Activated T-cell treated with anti-CD3 and anti-CD28 coated beads, Interleukin-2, amount 50 U/mL, for 72 hours (primary cell): ENCODE measurements around the gene CALHM3. TPM values are rescaled to one million over a fixed set of nuclear protein-coding genes. Genes with fewer than 3 reads are reported as not detected.
A peak's percentile ranks its signal among the peaks of the same experiment; 100 is the strongest.

Experiments
- ATAC-seq, 2 donors: fragments of 150-1000 bp; cut with Tn5 transposase; replicated peaks in 1 of 2; 2 replicates each; pipeline ENCODE4 v1.10.0; 2021; ENCODE audit warnings: moderate library complexity in 2 of 2, mild to moderate bottlenecking in 1 of 2
- DNase-seq, 2 donors: peaks; one replicate each; pipeline ENCODE4 v3.0.0; 2021 to 2022; ENCODE audit warnings: mixed read lengths in 1 of 2
- H3K27ac Mint-ChIP-seq: one replicate; pipeline ENCODE4 v1.8.0; 2022; ENCODE audit warnings: mild to moderate bottlenecking, moderate library complexity, mixed read lengths
- H3K27me3 Mint-ChIP-seq: one replicate; pipeline ENCODE4 v1.8.0; 2022; ENCODE audit warnings: low read depth, mixed read lengths
- H3K36me3 Mint-ChIP-seq, 2 donors: one replicate each; pipeline ENCODE4 v1.8.0; 2022; ENCODE audit warnings: mixed read lengths in 2 of 2, mild to moderate bottlenecking in 1 of 2; ENCODE audit not compliant: insufficient read depth in 2 of 2
- H3K4me1 Mint-ChIP-seq: one replicate; pipeline ENCODE4 v1.8.0; 2022; ENCODE audit warnings: low read depth, mixed read lengths
- H3K4me3 Mint-ChIP-seq, 2 donors: one replicate each; pipeline ENCODE4 v1.8.0; 2022; ENCODE audit warnings: mild to moderate bottlenecking in 2 of 2, mixed read lengths in 2 of 2, moderate library complexity in 2 of 2
- H3K9me3 Mint-ChIP-seq, 2 donors: one replicate each; pipeline ENCODE4 v1.8.0; 2022; ENCODE audit warnings: mixed read lengths in 2 of 2
- total RNA-seq, 2 donors: library from RNA; stranded (reverse); gene quantifications; one replicate each; pipeline ENCODE4 v1.2.3, GENCODE V29; 2022

Gene CALHM3
- total RNA-seq, 2 donors from 2014 or later, result not detected

DNA sequence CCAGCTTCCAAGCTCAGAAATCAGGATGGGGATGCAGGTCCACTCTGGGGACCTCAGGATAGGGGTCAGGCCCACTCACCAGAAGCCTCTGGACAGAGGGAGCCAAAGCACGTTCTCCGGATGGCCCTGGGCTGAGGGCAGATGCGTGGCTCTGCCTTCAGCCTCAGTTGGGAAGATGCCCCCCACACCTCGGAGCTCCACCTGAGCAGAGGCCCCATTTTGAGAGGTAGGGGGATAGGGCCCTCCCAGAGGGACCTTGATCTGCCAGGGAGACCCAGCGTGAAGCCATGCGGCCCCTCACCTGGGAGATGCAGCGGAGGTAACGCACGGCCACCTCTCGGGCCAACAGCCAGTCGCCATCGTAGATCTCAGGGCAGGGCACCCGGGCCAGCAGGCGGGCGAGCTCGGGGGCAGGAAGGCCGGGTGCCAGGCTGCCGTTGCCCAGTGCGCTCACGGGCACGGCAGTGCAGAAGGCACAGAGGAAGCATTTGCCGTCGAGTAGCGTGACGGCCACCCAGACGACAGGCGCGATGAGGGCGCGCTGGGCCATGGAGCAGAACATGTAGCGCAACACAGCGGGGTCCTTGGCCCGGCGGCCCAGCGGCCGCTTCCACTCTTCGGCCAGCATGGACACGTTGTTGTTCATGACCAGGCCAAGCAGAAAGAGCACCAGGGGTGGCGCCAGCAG, 21.0 kb downstream of the CALHM3 start:
- Mint-ChIP-seq H3K36me3 (no peaks in the 10 kb centered on the region), H3K4me3 (no peak overlapping the region), H3K9me3 (no peaks in the 10 kb centered on the region), H3K4me1 (peaks cover 6% of the 10 kb centered on the region), H3K27ac (no peak overlapping the region), H3K27me3 (no peaks in the 10 kb centered on the region)
- ATAC-seq (no peak), DNase-seq (no peak)

DNA sequence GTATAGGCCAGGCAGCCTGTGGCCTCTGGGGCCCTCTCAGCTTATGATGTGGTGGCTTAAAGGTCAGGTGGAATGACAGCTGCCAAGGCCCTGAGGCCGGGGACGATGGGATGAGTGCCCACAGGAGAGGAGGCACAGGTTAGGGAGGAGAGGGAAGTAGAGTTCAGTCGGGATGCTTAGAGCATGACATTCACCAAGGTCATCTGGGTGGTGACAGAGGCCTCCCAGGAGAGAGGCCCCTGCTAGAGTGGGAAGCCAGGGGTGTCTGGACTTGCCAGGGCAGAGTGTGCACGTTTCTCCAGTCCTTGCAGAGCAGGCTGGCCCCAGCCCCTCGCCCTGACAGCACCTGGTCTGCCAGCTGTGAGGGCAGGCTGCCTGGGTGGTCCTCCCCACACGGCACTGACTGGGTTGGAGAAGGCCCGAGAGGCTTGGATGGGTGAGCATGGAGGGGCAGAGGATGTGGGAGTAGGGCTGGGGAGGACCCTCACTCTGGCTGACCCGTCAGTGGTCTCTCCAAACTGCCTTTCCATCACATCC, 21.8 kb downstream of the CALHM3 start:
- Mint-ChIP-seq H3K27ac (no peak overlapping the region), H3K4me1 (peaks cover 8% of the 10 kb centered on the region)
- DNase-seq, result no peak

DNA sequence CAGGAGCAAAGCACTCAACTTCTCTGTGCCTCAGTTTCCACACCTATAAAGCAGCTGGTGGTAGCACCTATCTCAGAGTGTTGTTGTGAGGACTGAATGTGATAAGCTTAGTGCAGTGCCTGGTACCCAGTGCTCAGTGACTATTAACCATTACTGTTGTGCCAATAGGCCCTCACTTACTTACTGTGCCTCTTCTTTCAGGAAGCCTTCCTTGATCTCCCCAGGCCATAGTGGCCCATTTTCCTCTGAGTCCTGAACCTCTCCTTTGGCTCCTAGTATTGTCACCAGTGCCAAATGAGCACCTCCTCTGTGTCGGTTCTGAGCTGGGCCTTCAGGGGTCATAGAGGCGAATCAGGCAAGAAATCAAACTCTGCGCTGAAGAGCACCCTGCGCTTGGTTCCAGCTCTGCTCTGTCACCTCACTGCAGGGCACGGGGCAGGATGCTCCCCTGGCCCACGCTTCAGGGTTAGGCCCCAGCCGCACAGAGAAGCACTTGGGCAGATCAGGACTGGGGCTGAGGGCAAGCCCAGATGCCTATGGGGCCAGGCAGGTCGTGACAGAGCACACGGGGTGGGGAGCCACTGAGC, 22.9 kb downstream of the CALHM3 start:
- H3K9me3 Mint-ChIP-seq, result no peaks in the 10 kb centered on the region

More for the DNA sequence above, 21.8 kb downstream of the CALHM3 start:
- no peak for ATAC-seq
- no peaks in the 10 kb centered on the region for H3K9me3 Mint-ChIP-seq
- H3K36me3 Mint-ChIP-seq, result no peaks in the 10 kb centered on the region
- no peak overlapping the region for H3K4me3 Mint-ChIP-seq
- H3K27me3 Mint-ChIP-seq, result no peaks in the 10 kb centered on the region

DNA sequence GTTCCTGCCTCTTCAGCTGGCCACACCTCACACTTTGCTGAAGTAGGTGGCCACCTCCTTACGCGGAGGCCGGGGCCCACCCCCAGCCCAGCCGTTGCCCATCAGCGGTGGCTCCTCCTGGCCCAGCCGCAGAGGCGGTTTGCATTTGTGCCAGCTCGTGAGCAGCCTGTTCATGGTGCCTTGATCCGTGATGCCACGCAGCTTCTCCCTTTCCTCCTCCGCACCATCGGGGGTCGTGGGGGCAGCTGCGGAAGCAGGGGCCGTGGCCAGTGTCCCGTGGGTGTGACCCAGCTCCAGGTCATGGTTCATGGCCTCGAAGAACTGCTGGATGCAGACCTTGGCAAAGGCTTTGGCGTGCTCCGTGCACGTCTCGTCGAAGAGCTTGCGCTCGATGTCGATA, 23.8 kb downstream of the CALHM3 start:
- H3K4me3 Mint-ChIP-seq, result no peak overlapping the region
- H3K27ac Mint-ChIP-seq, result no peak overlapping the region
- ATAC-seq, result no peak
- DNase-seq, result no peak
- no peaks in the 10 kb centered on the region for H3K36me3 Mint-ChIP-seq
- no peaks in the 10 kb centered on the region for H3K9me3 Mint-ChIP-seq
- no peaks in the 10 kb centered on the region for H3K27me3 Mint-ChIP-seq
- H3K4me1 Mint-ChIP-seq, result peaks cover 8% of the 10 kb centered on the region

More for the DNA sequence above, 22.9 kb downstream of the CALHM3 start:
- H3K4me1 Mint-ChIP-seq, result peaks cover 8% of the 10 kb centered on the region
- no peak overlapping the region for H3K27ac Mint-ChIP-seq
- DNase-seq, result no peak
- no peaks in the 10 kb centered on the region for H3K27me3 Mint-ChIP-seq
- H3K36me3 Mint-ChIP-seq, result no peaks in the 10 kb centered on the region
- H3K4me3 Mint-ChIP-seq, result no peak overlapping the region
- ATAC-seq, result no peak

DNA sequence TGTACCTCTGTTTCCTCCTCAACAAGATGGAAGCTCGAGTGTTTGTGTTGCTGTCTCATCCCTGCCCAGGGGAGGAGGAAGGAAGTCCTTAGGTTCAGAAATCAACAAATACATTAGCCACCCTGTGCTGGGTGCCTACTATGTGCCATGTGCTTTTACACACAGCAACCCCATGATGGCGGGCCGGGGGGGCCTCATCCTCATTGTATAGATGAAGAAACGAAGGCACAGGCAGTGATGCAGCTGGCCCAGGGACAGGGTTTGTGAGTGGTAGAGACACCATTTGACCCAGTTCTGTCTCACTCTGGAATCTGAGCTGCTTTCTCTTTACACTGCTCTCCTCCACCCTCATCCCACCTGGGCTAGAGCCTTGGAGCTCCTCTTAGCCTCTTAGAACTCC, 25.0 kb downstream of the CALHM3 start:
- Mint-ChIP-seq H3K4me3 (peak overlapping the region in 1 of 2 donors; percentile 1), H3K36me3 (peaks cover 4 to 7% of the 10 kb centered on the region in 2 donors), H3K9me3 (no peaks in the 10 kb centered on the region), H3K27me3 (no peaks in the 10 kb centered on the region), H3K4me1 (peaks cover 17% of the 10 kb centered on the region), H3K27ac (no peak overlapping the region)
- DNase-seq (no peak), ATAC-seq (no peak)

DNA sequence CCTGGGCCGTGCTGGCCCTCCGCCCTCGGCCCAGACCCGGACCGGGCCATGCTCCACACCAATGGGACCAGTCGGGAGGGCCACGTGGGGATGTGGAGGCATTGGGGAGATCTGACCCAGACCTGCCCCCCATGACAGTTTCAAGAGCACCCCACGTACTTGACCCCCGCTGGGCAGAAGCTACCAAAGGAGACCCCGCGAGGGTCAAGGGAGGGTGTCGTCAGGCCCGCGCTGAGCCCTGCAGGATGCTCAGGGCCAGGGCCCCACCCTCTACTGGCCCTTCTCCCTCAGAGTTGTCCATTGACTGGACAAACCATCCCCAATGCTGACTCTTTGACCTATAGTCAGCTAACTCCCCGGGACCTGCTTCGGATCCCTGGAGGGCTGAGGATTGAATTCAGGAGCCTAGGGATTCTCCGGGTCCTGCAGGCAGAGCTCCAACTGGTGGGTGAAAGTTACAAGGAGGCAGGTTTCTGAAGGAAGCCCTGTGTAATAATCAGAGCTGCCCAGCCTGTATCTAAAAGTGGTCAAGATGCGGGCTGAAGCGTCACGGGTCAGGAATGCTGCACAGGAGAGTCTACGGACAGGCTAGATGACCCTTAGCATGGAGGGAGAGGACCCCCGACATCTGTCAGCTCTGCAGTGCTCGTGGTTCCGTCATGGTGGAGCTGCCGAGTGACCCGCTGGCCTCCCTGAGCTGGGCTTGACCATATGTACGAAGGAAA, 26.4 kb downstream of the CALHM3 start:
- H3K27me3 Mint-ChIP-seq, result no peaks in the 10 kb centered on the region
- H3K4me1 Mint-ChIP-seq, result peaks cover 23% of the 10 kb centered on the region
- no peak for DNase-seq
- H3K36me3 Mint-ChIP-seq, result peaks cover 5 to 10% of the 10 kb centered on the region in 2 donors
- H3K27ac Mint-ChIP-seq, result peak overlapping the region; percentile 79
- no peak for ATAC-seq
- H3K4me3 Mint-ChIP-seq, result peak overlapping the region; percentile 94 to 96
- no peaks in the 10 kb centered on the region for H3K9me3 Mint-ChIP-seq

DNA sequence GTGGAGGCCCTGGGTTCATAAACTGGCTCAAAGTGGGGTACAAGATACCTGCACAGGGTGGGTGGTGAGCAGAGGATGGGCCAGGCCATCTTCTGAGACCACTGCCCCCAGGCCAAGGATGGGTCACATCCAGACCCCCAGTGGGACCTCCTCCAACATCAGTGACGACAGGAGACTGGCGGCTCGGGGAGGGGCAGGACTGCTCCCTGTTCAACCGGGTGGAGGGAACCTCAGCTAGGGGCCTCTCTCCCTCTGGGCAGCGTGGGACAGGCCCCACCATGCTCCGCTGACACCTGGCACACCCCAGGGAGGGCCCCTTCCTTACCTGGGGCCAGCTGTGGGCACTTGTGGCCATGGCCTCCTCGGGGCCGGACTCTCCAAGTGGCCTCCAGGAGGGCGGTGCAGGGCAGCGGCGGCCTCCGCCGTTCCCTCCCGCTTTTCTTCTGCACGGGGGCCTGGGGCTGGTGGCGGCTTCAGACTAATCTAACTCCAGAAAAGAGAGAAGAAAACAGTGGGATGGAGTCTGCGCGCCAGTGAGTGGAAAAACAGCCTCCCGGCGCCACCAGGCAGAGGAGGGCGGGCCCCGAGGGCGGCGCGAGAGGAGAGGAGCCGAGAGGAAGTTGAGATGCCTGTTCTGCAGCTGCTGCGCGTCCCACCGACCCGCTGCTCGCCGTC, 27.1 kb downstream of the CALHM3 start, which contains the start of gene CALHM2:
Gene CALHM2, minus strand, starts transcription at position 540 of the 675 bp plus-strand sequence. CDS start 2,429 bp downstream, outside the sequence.
- peaks cover 23% of the 10 kb centered on the region for H3K4me1 Mint-ChIP-seq
- peak within 1 kb of the TSS; percentile 94 to 96 for H3K4me3 Mint-ChIP-seq
- H3K27ac Mint-ChIP-seq, result peak within 1 kb of the TSS; percentile 79
- DNase-seq, result peak; percentile 68 to 69
- peak; percentile 75 to 83 for ATAC-seq
- no peaks in the 10 kb centered on the region for H3K9me3 Mint-ChIP-seq
- peaks cover 5 to 10% of the 10 kb centered on the region in 2 donors for H3K36me3 Mint-ChIP-seq
- H3K27me3 Mint-ChIP-seq, result no peaks in the 10 kb centered on the region

DNA sequence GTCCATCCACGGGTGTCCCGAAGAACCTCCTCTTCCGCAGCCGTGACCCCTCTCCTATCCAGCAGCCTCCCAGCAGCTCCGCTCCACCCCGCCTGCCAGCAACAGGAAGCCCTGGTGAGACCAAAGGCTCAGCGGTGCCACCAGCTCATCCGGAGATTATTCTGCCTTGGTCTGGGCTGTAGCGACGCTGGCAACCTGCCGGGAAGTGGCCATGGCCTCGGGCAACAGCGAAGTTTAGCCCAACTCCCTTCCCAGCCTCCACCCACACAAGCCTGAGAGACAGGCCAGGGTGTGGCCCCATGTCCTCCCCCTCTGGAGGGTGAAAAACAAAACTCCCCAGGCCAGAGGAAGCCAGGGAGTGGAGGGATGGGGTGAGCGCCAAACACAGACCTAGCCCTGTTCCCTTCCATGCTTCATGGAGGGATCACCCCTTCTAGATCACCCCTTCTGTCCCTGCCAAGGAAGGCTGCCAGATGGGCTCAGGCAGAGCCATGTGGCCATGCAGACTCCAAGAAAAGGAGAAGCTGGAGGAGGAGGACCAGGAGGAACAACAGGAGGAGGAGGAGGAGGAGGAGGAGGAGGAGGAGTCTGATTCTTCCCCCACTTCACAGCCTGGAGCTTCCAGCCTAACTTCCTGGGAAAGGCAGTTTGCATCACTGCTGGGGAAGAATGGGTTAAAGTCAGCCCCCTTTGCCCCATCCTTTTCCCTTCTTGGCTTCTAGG, 27.8 kb downstream of the CALHM3 start:
- Mint-ChIP-seq H3K4me3 (peak overlapping the region; percentile 94 to 96), H3K4me1 (peaks cover 23% of the 10 kb centered on the region), H3K9me3 (no peaks in the 10 kb centered on the region), H3K36me3 (peaks cover 5 to 10% of the 10 kb centered on the region in 2 donors), H3K27ac (peak overlapping the region; percentile 91), H3K27me3 (no peaks in the 10 kb centered on the region)
- DNase-seq (peak; percentile 51 to 61), ATAC-seq (peak; percentile 60 to 75)

DNA sequence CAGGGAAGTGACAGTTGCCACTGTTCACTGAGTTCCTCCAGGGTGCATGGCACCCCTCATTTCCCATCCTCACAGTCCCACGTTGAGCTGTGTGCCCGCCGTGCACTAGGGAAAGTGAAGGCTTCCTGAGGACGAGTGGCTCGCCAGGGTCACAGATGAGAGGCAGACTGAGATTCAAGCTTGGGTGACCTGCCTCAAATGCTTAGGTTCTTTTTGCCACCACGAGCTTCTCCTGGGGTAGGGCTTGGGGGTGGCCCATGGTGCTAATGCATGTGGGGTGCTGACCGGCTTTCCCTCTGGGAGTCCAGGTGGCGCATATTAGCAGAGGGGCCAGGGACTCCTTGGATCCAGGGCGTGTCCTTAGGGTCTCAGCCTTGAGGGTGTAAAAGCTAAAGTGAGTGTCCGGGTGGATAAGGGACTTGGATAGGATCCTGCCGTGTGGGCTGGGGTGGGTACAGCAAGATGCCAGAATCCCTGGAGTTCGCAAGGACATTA, 28.8 kb downstream of the CALHM3 start:
- peaks cover 5 to 10% of the 10 kb centered on the region in 2 donors for H3K36me3 Mint-ChIP-seq
- H3K9me3 Mint-ChIP-seq, result no peaks in the 10 kb centered on the region
- no peaks in the 10 kb centered on the region for H3K27me3 Mint-ChIP-seq
- H3K4me3 Mint-ChIP-seq, result peak overlapping the region; percentile 94 to 96
- DNase-seq (no peak), ATAC-seq (no peak)
- H3K4me1 Mint-ChIP-seq, result peaks cover 23% of the 10 kb centered on the region
- peak overlapping the region; percentile 91 for H3K27ac Mint-ChIP-seq

DNA sequence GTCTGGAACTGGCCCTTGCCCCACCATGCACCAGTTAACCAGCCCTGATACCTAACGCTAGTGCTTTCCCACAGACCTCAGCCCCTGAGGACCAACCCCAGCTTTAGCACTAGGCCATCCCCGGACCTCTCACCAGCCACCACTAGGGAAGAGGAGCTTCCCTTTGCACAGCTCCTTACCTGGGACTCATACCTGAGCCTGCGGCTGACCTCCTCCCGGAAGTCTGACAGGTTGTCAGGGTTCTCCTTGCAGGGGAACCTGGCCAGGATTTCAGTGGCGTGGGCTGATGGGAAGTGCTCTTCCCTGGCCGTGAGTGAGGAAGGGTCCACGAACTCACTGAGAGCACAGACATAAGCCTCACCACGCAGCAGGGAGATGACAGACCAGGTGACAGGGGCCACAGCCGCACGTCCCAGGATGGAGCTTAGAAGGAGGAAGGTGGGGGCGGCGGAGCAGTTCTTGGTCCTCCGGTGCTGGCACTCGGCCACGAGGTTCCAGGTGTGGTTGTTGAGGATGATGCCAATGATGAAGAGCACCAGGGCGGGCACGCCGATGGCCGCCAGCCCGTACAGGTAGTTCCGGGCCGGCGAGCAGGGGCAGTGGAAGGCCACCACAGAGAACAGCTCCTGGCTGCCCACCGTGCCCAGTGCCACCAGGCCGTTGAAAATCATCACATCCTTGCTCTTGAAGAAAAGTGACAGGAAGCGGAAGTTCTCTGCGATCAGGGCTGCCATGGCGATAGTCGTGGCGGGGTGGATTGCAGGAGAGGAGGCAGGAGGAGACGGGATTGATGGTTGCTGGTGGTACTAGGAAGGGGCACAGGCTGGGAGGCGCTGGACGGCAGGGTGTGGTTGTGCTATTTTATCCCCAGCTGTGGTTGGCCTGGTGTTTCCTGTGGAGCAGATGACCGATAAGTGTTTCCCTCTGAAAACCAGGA, 29.6 kb downstream of the CALHM3 start:
- Mint-ChIP-seq H3K9me3 (no peaks in the 10 kb centered on the region), H3K36me3 (peaks cover 9 to 14% of the 10 kb centered on the region in 2 donors), H3K27me3 (no peaks in the 10 kb centered on the region), H3K4me1 (peaks cover 23% of the 10 kb centered on the region), H3K27ac (peak overlapping the region; percentile 3), H3K4me3 (peak overlapping the region; percentile 16 to 27)
- no peak for ATAC-seq
- no peak for DNase-seq

DNA sequence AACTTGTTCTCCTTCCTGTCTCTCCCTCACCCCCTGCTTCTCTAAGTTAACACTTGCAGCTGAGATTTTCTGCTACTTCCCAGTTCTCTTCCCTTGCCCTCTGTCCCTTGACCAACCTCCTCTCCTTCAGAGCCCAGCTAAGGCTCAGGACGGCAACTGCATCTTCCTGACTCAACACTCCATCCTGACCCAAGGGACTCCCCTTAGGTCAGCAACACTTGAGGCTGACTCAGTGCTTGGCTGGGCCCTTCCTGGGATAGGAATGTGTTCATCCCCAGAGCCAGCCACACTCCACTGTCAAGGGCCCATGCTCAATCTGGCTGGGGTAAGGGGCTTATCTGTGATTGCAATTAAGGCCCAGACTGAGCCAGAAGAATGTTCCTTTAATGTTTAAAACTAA, 30.3 kb downstream of the CALHM3 start:
- Mint-ChIP-seq H3K9me3 (no peaks in the 10 kb centered on the region), H3K4me3 (peak overlapping the region; percentile 2 to 39), H3K4me1 (peaks cover 26% of the 10 kb centered on the region), H3K27me3 (no peaks in the 10 kb centered on the region), H3K36me3 (peaks cover 9 to 15% of the 10 kb centered on the region in 2 donors), H3K27ac (peak overlapping the region; percentile 1)
- ATAC-seq (no peak), DNase-seq (no peak)
